Astrocyte (in vitro differentiated cells and primary cell): ENCODE results near the gene FBXO10. TPM values are rescaled to one million over a fixed set of nuclear protein-coding genes. Genes with fewer than 3 reads are reported as not detected.
A peak's percentile ranks its signal among the peaks of the same experiment; 100 is the strongest.

Experiments
- DNase-seq: peaks from one replicate; pipeline ENCODE4 v3.0.0-alpha.2; 2010; ENCODE audit warnings: low read depth
- FAIRE-seq: peaks from 2 replicates; lab custom pipeline; 2011; peaks lifted over from hg19 to GRCh38; lab: Jason Lieb, UNC
- H2AFZ ChIP-seq: 2 replicates; pipeline ENCODE4 v1.6.0; 2012; ENCODE audit warnings: low read depth, low read length, inconsistent platforms
- H3K27ac ChIP-seq: 2 replicates; pipeline ENCODE4 v1.5.1; 2011; ENCODE audit warnings: low read depth, low read length, inconsistent platforms
- H3K27me3 ChIP-seq: 2 replicates; pipeline ENCODE4 v1.6.0; 2011; ENCODE audit warnings: low read length, inconsistent platforms; ENCODE audit not compliant: insufficient read depth
- H3K36me3 ChIP-seq: 2 replicates; pipeline ENCODE4 v1.5.1; 2011; ENCODE audit warnings: low read length, inconsistent platforms; ENCODE audit not compliant: insufficient read depth
- H3K4me1 ChIP-seq: 2 replicates; pipeline ENCODE4 v1.5.1; 2011; ENCODE audit warnings: low read length, inconsistent platforms; ENCODE audit not compliant: insufficient read depth
- H3K4me2 ChIP-seq: 2 replicates; pipeline ENCODE4 v1.6.0; 2012; ENCODE audit warnings: low read length, inconsistent platforms
- H3K4me3 ChIP-seq: 2 replicates; pipeline ENCODE4 v1.5.1; 2011; ENCODE audit warnings: low read depth, mild to moderate bottlenecking, low read length, inconsistent platforms; ENCODE audit not compliant: insufficient read depth
- H3K79me2 ChIP-seq: 2 replicates; pipeline ENCODE4 v1.6.0; 2012; ENCODE audit warnings: mild to moderate bottlenecking, low read length, inconsistent platforms; ENCODE audit not compliant: insufficient read depth
- H3K9ac ChIP-seq: 2 replicates; pipeline ENCODE4 v1.6.0; 2012; ENCODE audit warnings: mild to moderate bottlenecking, low read length, inconsistent platforms
- H3K9me3 ChIP-seq: 2 replicates; pipeline ENCODE4 v1.5.1; 2012; ENCODE audit warnings: low read depth, mild to moderate bottlenecking, low read length, inconsistent platforms; ENCODE audit not compliant: insufficient read depth
- H4K20me1 ChIP-seq: 2 replicates; pipeline ENCODE4 v1.6.0; 2012; ENCODE audit warnings: low read length, inconsistent platforms; ENCODE audit not compliant: insufficient read depth
- H3K27ac Mint-ChIP-seq: one replicate; pipeline ENCODE4 v1.8.0; 2021; ENCODE audit warnings: mild to moderate bottlenecking, mixed read lengths; ENCODE audit not compliant: unreplicated experiment
- H3K27me3 Mint-ChIP-seq: one replicate; pipeline ENCODE4 v1.8.0; 2021; ENCODE audit warnings: low read depth, mixed read lengths; ENCODE audit not compliant: unreplicated experiment
- H3K36me3 Mint-ChIP-seq: one replicate; pipeline ENCODE4 v1.8.0; 2021; ENCODE audit warnings: low read depth, mixed read lengths; ENCODE audit not compliant: unreplicated experiment
- H3K4me1 Mint-ChIP-seq: one replicate; pipeline ENCODE4 v1.8.0; 2021; ENCODE audit warnings: low read depth, mixed read lengths; ENCODE audit not compliant: unreplicated experiment
- H3K4me3 Mint-ChIP-seq: one replicate; pipeline ENCODE4 v1.8.0; 2021; ENCODE audit warnings: mild to moderate bottlenecking, moderate library complexity, mixed read lengths; ENCODE audit not compliant: unreplicated experiment
- H3K9me3 Mint-ChIP-seq: one replicate; pipeline ENCODE4 v1.8.0; 2021; ENCODE audit warnings: mild to moderate bottlenecking, mixed read lengths; ENCODE audit not compliant: unreplicated experiment
- EZH2 ChIP-seq: IDR thresholded peaks from 2 replicates; pipeline ENCODE4 v1.6.1; 2012; ENCODE audit warnings: mild to moderate bottlenecking, low read length, inconsistent platforms; ENCODE audit not compliant: insufficient read depth
- total RNA-seq: library from RNA; stranded (reverse); gene quantifications from 2 replicates; pipeline ENCODE4 v1.2.1, GENCODE V29; 2021
- TF ChIP-seq, protein P1 (sequence below): IDR thresholded peaks from 2 replicates; pipeline ENCODE4 v1.5.1; 2011; ENCODE audit warnings: low read depth, mild to moderate bottlenecking, inconsistent platforms, low read length, moderate library complexity; ENCODE audit not compliant: insufficient read depth

The FBXO10 gene
- total RNA-seq, 1 donor from 2014 or later = 12.7 TPM

DNA sequence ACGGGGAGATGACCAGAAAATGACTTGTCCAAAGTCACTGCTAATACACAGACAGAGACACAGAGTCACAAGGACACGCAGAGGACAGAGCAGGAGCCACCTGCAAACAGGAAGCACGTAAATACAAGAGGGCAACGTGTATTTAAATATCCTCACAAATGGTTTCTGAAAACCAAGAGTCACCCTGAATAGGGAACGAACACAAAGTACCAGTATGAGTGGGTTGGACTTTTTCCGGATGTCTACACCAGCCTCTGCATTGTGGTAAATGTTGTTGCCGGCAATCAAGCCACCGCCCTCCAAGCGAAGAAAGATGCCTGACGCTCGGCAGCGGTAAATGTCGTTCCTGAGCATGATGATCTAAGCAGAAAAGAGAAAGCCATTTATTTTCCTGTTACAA lies 44.5 kb downstream of the FBXO10 start:
- H2AFZ ChIP-seq = no peak overlapping the region
- Mint-ChIP-seq H3K27ac (no peak overlapping the region), H3K4me3 (no peak overlapping the region), H3K9me3 (no peaks in the 10 kb centered on the region), H3K27me3 (no peaks in the 10 kb centered on the region), H3K4me1 (no peaks in the 10 kb centered on the region), H3K36me3 (peaks cover 19% of the 10 kb centered on the region)
- no peak for TF ChIP-seq EZH2
- TF ChIP-seq, protein P1, sequence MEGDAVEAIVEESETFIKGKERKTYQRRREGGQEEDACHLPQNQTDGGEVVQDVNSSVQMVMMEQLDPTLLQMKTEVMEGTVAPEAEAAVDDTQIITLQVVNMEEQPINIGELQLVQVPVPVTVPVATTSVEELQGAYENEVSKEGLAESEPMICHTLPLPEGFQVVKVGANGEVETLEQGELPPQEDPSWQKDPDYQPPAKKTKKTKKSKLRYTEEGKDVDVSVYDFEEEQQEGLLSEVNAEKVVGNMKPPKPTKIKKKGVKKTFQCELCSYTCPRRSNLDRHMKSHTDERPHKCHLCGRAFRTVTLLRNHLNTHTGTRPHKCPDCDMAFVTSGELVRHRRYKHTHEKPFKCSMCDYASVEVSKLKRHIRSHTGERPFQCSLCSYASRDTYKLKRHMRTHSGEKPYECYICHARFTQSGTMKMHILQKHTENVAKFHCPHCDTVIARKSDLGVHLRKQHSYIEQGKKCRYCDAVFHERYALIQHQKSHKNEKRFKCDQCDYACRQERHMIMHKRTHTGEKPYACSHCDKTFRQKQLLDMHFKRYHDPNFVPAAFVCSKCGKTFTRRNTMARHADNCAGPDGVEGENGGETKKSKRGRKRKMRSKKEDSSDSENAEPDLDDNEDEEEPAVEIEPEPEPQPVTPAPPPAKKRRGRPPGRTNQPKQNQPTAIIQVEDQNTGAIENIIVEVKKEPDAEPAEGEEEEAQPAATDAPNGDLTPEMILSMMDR = no peak
- DNase-seq = no peak
- no peaks in the 10 kb centered on the region for H3K27me3 ChIP-seq
- H3K4me1 ChIP-seq = peaks cover 4% of the 10 kb centered on the region
- FAIRE-seq = no peak
- no peaks in the 10 kb centered on the region for H4K20me1 ChIP-seq
- H3K27ac ChIP-seq = no peak overlapping the region
- H3K4me3 ChIP-seq = no peak overlapping the region
- no peak overlapping the region for H3K9ac ChIP-seq
- H3K36me3 ChIP-seq = no peaks in the 10 kb centered on the region
- no peaks in the 10 kb centered on the region for H3K79me2 ChIP-seq
- H3K9me3 ChIP-seq = no peaks in the 10 kb centered on the region
- H3K4me2 ChIP-seq = no peak overlapping the region

DNA sequence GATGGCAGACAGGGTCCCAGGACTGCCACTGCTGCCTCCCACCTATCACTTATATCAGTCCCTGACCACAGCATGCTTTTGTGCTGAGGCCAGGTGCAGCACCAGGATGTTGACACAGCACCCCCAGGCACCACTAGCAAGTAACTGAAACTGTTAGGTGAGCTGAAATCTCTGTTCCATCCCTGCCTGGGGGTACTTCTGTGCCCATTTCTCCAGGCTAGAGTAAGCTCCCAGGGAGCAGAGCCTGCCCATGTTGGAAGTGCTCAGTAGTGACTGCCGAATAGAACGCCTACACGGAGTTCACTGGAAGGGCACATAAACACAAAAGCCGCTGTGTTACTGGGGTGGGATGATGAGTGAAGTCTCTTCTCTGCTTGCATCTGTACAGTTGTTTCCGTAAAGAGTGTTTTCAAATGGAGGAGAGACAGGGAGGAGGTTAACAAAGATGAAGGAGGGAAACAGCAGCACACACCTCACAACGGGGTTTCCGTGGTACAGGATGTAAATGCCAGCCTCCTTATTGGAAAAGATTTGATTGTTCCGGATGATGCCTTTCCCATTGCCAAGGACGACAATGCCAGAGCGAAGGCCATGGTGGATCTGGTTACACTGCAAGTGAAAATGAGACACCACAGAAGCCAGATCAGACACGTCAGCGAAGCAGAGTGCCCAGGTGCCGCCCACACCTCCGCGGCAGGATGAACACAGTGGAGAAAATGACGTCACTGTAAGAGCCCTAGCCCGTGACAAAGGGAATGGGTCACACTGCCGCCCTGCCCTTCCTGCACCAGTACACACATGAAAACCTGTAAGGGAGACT lies 47.3 kb downstream of the FBXO10 start:
- no peaks in the 10 kb centered on the region for H4K20me1 ChIP-seq
- H2AFZ ChIP-seq = no peak overlapping the region
- Mint-ChIP-seq H3K36me3 (peaks cover 29% of the 10 kb centered on the region), H3K9me3 (no peaks in the 10 kb centered on the region), H3K27me3 (no peaks in the 10 kb centered on the region), H3K27ac (no peak overlapping the region), H3K4me3 (no peak overlapping the region), H3K4me1 (no peaks in the 10 kb centered on the region)
- no peaks in the 10 kb centered on the region for H3K79me2 ChIP-seq
- TF ChIP-seq EZH2 = no peak
- TF ChIP-seq, protein P1 = no peak
- H3K4me1 ChIP-seq = peaks cover 4% of the 10 kb centered on the region
- H3K27me3 ChIP-seq = no peaks in the 10 kb centered on the region
- no peak overlapping the region for H3K9ac ChIP-seq
- FAIRE-seq (no peak), DNase-seq (peak; percentile 53)
- no peak overlapping the region for H3K27ac ChIP-seq
- H3K9me3 ChIP-seq = no peaks in the 10 kb centered on the region
- peak overlapping the region; percentile 42 for H3K4me2 ChIP-seq
- peaks cover 4% of the 10 kb centered on the region for H3K36me3 ChIP-seq
- H3K4me3 ChIP-seq = no peak overlapping the region

DNA sequence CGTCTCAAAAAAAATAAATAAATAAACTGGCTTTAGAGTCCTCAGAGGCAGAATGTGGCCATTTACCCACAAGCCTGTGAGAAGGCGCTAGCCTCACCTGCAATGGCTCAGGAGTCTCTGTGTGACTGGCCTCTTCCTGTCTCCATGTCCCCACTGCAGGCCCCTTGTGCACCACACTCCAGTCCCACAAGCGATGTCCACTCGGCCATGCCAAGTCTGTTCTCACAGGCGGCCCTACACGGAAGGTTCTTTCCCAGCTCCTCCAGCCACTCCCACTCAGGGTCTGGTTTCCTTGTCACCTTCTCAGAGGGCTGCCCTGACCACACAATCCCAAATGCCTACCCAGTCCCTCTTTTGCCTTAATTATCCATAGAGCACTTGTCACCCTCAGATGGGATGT lies 52.3 kb downstream of the FBXO10 start:
- DNase-seq (no peak), FAIRE-seq (no peak)
- no peak overlapping the region for H3K9ac ChIP-seq
- no peak overlapping the region for H3K4me2 ChIP-seq
- no peak overlapping the region for H2AFZ ChIP-seq
- no peak overlapping the region for H3K27ac ChIP-seq
- H3K36me3 Mint-ChIP-seq = peaks cover 37% of the 10 kb centered on the region
- H3K27ac Mint-ChIP-seq = no peak overlapping the region
- no peaks in the 10 kb centered on the region for H3K9me3 ChIP-seq
- H3K36me3 ChIP-seq = peaks cover 4% of the 10 kb centered on the region
- no peaks in the 10 kb centered on the region for H3K79me2 ChIP-seq
- no peaks in the 10 kb centered on the region for H3K27me3 ChIP-seq
- no peaks in the 10 kb centered on the region for H3K4me1 Mint-ChIP-seq
- no peaks in the 10 kb centered on the region for H3K9me3 Mint-ChIP-seq
- H3K4me3 Mint-ChIP-seq = no peak overlapping the region
- no peak overlapping the region for H3K4me3 ChIP-seq
- no peaks in the 10 kb centered on the region for H4K20me1 ChIP-seq
- TF ChIP-seq, protein P1 = no peak
- TF ChIP-seq EZH2 = no peak
- peaks cover under 1% of the 10 kb centered on the region for H3K4me1 ChIP-seq
- no peaks in the 10 kb centered on the region for H3K27me3 Mint-ChIP-seq
